ENCODE data around the gene PROSER3. TPM values are rescaled to one million over a fixed set of nuclear protein-coding genes. Genes with fewer than 3 reads are reported as not detected.

PROSER3 gene
- total RNA-seq, 1 donor from 2014 or later: 13.8 TPM

DNA sequence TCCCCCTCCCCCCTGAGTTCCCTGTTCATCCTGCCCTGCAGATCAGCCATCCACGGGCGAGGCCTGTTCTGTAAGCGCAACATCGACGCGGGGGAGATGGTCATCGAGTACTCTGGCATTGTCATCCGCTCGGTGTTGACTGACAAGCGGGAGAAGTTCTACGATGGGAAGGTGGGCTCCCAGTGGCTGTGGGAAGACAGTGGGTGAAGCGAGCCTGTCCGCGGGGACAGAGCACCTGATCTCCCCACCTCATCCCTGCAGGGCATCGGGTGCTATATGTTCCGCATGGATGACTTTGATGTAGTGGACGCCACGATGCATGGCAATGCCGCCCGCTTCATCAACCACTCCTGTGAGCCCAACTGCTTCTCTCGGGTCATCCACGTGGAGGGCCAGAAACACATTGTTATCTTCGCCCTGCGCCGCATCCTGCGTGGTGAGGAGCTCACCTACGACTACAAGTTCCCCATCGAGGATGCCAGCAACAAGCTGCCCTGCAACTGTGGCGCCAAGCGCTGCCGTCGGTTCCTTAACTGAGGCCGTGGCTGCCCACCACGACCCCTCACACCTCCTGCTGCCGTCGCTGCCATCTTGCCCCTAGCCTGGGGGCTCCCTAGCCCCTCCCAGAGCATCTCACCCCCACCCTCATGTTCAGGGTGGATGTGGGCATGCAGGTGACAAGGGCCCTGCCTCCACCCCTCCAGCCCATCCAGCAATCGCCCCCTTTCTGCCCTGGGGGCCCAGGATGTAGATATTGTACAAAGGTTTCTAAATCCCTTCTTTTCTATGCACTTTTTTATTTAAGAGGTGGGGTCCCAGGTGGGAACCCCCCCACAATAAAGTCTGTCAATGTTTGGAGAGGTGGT, 19.7 kb upstream of the PROSER3 start:
- Histone ChIP-seq H3K27me3 (no peaks in the 10 kb centered on the region), H3K4me1 (peaks cover 17% of the 10 kb centered on the region), H3K4me3 (no peak overlapping the region), H3K9me3 (no peaks in the 10 kb centered on the region), H3K36me3 (peaks cover 0 to 30% of the 10 kb centered on the region in 2 donors), H3K27ac (no peak overlapping the region)
- TF ChIP-seq, protein P1, sequence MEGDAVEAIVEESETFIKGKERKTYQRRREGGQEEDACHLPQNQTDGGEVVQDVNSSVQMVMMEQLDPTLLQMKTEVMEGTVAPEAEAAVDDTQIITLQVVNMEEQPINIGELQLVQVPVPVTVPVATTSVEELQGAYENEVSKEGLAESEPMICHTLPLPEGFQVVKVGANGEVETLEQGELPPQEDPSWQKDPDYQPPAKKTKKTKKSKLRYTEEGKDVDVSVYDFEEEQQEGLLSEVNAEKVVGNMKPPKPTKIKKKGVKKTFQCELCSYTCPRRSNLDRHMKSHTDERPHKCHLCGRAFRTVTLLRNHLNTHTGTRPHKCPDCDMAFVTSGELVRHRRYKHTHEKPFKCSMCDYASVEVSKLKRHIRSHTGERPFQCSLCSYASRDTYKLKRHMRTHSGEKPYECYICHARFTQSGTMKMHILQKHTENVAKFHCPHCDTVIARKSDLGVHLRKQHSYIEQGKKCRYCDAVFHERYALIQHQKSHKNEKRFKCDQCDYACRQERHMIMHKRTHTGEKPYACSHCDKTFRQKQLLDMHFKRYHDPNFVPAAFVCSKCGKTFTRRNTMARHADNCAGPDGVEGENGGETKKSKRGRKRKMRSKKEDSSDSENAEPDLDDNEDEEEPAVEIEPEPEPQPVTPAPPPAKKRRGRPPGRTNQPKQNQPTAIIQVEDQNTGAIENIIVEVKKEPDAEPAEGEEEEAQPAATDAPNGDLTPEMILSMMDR (IDR thresholded peaks at IDR 0.05): no peak
- no peak for TF ChIP-seq POLR2AphosphoS5 (IDR thresholded peaks at IDR 0.05; ENCODE audit: insufficient read depth in 1 of 2, low read depth in 1 of 2)
- no peak for TF ChIP-seq POLR2A (IDR thresholded peaks at IDR 0.05)
- DNase-seq (ENCODE audit: extremely low spot score in 2 of 2): no peak
- intact Hi-C loops (cut with DNase I): loop anchor here (2.0 kb wide), 1 partner anchor 43 kb away; no protein-coding TSS in a partner anchor

DNA sequence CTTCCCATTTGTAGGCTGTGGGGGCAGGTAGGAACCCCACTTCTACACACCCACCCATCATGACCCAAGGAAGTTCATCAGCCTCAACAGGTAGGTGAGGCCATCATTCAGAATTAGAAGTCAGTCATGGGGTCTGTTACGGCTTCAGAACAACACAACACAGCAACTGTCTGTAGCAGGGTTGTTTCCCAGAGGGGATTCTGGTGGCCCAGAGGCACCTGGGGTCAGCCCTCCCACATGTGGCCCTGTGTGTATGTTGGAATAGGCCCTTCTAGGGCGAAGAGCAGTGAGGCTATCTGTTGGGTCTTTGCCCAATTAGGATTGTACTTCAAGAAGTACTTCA, 19.1 kb upstream of the PROSER3 start:
- TF ChIP-seq, protein P1 (IDR thresholded peaks at IDR 0.05): no peak
- no peak for TF ChIP-seq POLR2A (IDR thresholded peaks at IDR 0.05)
- TF ChIP-seq POLR2AphosphoS5 (IDR thresholded peaks at IDR 0.05; ENCODE audit: insufficient read depth in 1 of 2, low read depth in 1 of 2): no peak
- Histone ChIP-seq H3K36me3 (peaks cover 0 to 29% of the 10 kb centered on the region in 2 donors), H3K27me3 (no peaks in the 10 kb centered on the region), H3K9me3 (no peaks in the 10 kb centered on the region), H3K27ac (no peak overlapping the region), H3K4me1 (peaks cover 17% of the 10 kb centered on the region), H3K4me3 (no peak overlapping the region)
- no peak for DNase-seq (ENCODE audit: extremely low spot score in 2 of 2)
- intact Hi-C loops (cut with DNase I): loop anchor here (2.0 kb wide), 1 partner anchor 44 kb away; no protein-coding TSS in a partner anchor

DNA sequence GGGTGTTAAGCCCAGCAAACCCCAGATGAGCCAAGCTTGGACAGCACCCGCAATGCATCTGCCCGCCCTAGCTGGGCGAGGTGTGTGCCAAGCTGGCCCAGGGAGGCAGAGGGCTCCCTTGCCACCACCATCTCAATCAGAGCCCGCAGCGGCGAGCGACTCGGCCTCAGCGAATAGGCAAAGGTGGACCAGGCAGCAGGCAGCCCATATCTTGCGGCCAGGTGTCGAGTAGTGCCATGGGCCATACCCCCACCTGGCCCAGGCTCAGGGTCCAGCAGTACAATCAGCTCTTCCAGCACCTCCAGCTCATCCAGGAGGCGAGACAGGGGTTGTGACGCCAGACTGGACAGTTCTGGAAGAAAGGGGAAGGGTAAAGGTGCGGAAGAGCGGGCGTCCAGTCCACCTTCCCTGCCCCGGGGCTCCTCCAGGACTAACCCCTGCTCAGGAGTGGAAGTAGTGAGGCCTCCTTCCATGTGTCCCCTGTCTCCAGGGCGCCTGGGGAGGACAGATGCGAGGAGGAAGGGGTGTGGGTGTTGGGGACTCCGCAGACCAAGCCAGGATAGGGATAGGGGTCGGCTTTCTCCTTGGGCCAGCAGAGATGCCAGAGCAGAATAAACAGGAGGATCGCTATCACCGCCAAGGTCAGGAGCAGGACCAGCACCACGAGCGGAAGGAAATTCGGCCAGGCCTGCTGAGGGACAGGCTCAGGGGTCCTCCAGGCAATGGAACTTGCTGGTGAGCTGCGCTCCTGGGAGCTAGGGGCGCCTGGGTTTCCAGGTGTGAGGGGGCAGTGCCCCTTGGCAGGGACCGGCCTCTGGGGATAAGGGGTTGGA, 18.5 kb upstream of the PROSER3 start:
- TF ChIP-seq POLR2A (IDR thresholded peaks at IDR 0.05): no peak
- no peak for TF ChIP-seq POLR2AphosphoS5 (IDR thresholded peaks at IDR 0.05; ENCODE audit: insufficient read depth in 1 of 2, low read depth in 1 of 2)
- TF ChIP-seq, protein P1 (IDR thresholded peaks at IDR 0.05): no peak
- Histone ChIP-seq H3K9me3 (no peaks in the 10 kb centered on the region), H3K27ac (peak overlapping the region; percentile 66), H3K4me3 (peak overlapping the region; percentile 64 to 66), H3K36me3 (peaks cover 0 to 29% of the 10 kb centered on the region in 2 donors), H3K4me1 (peaks cover 23% of the 10 kb centered on the region), H3K27me3 (no peaks in the 10 kb centered on the region)
- DNase-seq (ENCODE audit: extremely low spot score in 2 of 2): no peak
- intact Hi-C loops (cut with DNase I): loop anchor here (2.0 kb wide), 1 partner anchor 45 kb away; no protein-coding TSS in a partner anchor

DNA sequence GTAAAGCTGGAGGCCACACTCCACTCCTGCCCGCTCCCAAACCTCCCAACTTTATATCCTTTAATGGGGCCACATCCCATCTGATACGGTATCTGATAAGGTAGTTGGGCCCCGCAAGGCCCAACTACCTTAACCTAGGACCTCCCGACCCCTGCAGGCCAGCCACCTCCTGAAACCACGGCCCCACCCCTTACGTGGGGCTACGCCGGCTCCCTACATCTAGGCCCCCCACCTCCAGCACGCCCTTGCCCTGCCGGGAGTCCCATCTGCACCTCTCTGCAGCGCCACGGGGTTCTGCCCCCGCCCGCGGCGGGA, 17.9 kb upstream of the PROSER3 start:
- Histone ChIP-seq H3K27ac (peak overlapping the region; percentile 66), H3K4me3 (peak overlapping the region; percentile 64 to 66), H3K9me3 (no peaks in the 10 kb centered on the region), H3K4me1 (peaks cover 25% of the 10 kb centered on the region), H3K36me3 (peaks cover 0 to 27% of the 10 kb centered on the region in 2 donors), H3K27me3 (no peaks in the 10 kb centered on the region)
- TF ChIP-seq, protein P1 (IDR thresholded peaks at IDR 0.05): no peak
- TF ChIP-seq POLR2A (IDR thresholded peaks at IDR 0.05): peak in 1 of 2 donors; percentile 16
- TF ChIP-seq POLR2AphosphoS5 (IDR thresholded peaks at IDR 0.05; ENCODE audit: insufficient read depth in 1 of 2, low read depth in 1 of 2): no peak
- intact Hi-C loops (cut with DNase I): no loop called here
- no peak for DNase-seq (ENCODE audit: extremely low spot score in 2 of 2)
